Glutamatergic neuron (in vitro differentiated cells): Measurements from ENCODE around the gene BTBD2. TPM values are rescaled to one million over a fixed set of nuclear protein-coding genes. Genes with fewer than 3 reads are reported as not detected.

Experiments
- DNase-seq: peaks from one replicate; pipeline ENCODE4 v3.0.0; 2022
- H3K27ac Mint-ChIP-seq: one replicate; pipeline ENCODE4 v1.8.0; 2020; ENCODE audit warnings: mild to moderate bottlenecking, mixed read lengths, inconsistent platforms; ENCODE audit not compliant: unreplicated experiment
- H3K27me3 Mint-ChIP-seq: one replicate; pipeline ENCODE4 v1.8.0; 2020; ENCODE audit warnings: mild to moderate bottlenecking, moderate library complexity, mixed read lengths, inconsistent platforms; ENCODE audit not compliant: unreplicated experiment
- H3K36me3 Mint-ChIP-seq: one replicate; pipeline ENCODE4 v1.8.0; 2020; ENCODE audit warnings: mild to moderate bottlenecking, mixed read lengths, inconsistent platforms; ENCODE audit not compliant: unreplicated experiment
- H3K4me1 Mint-ChIP-seq: one replicate; pipeline ENCODE4 v1.8.0; 2020; ENCODE audit warnings: mild to moderate bottlenecking, low read depth, mixed read lengths, inconsistent platforms; ENCODE audit not compliant: unreplicated experiment
- H3K4me3 Mint-ChIP-seq: one replicate; pipeline ENCODE4 v1.8.0; 2020; ENCODE audit warnings: mild to moderate bottlenecking, mixed read lengths, inconsistent platforms; ENCODE audit not compliant: unreplicated experiment
- H3K9me3 Mint-ChIP-seq: one replicate; pipeline ENCODE4 v1.8.0; 2020; ENCODE audit warnings: mild to moderate bottlenecking, moderate library complexity, mixed read lengths, inconsistent platforms; ENCODE audit not compliant: unreplicated experiment
- CTCF ChIP-seq: fragments of 200-600 bp; sonication (generic); IDR thresholded peaks from one replicate; pipeline ENCODE4 v1.5.0; 2021; ENCODE audit not compliant: partially characterized antibody, unreplicated experiment
- total RNA-seq: library from RNA; stranded (reverse); fragmentation: NEBNext Ultra II Directional; extraction: Animal tissue kit (Norgen Biotek cat#: 25700); gene quantifications from one replicate; pipeline ENCODE4 v1.2.1, GENCODE V29; 2021; ENCODE audit not compliant: unreplicated experiment

BTBD2 gene
- total RNA-seq, 1 donor from 2014 or later, result 70.4 TPM

- Mint-ChIP-seq H3K27ac (no peak overlapping the region), H3K27me3 (peaks cover 7% of the 10 kb centered on the region), H3K4me1 (peaks cover 15% of the 10 kb centered on the region), H3K36me3 (no peaks in the 10 kb centered on the region), H3K9me3 (peaks cover 12% of the 10 kb centered on the region), H3K4me3 (no peak overlapping the region)
- no peak for TF ChIP-seq CTCF
- no peak for DNase-seq
Observed at GRCh38 chr19:1944916-1945561, 70.5 kb downstream of the BTBD2 start.

- Mint-ChIP-seq H3K9me3 (peaks cover 14% of the 10 kb centered on the region), H3K36me3 (no peaks in the 10 kb centered on the region), H3K27ac (no peak overlapping the region), H3K4me1 (peaks cover 17% of the 10 kb centered on the region), H3K4me3 (no peak overlapping the region), H3K27me3 (peaks cover 14% of the 10 kb centered on the region)
- no peak for DNase-seq
- no peak for TF ChIP-seq CTCF
Observed at GRCh38 chr19:1944088-1944915, 71.2 kb downstream of the BTBD2 start.

- DNase-seq, result no peak
- H3K4me1 Mint-ChIP-seq, result peaks cover 16% of the 10 kb centered on the region
- peak overlapping the region; percentile 94 for H3K4me3 Mint-ChIP-seq
- H3K27me3 Mint-ChIP-seq, result peaks cover 14% of the 10 kb centered on the region
- H3K36me3 Mint-ChIP-seq, result no peaks in the 10 kb centered on the region
- peaks cover 13% of the 10 kb centered on the region for H3K9me3 Mint-ChIP-seq
- no peak for TF ChIP-seq CTCF
- H3K27ac Mint-ChIP-seq, result peak overlapping the region; percentile 90
Observed at GRCh38 chr19:1943661-1944087, 71.8 kb downstream of the BTBD2 start.

GRCh38 chr19:1942934-1943555 lies 72.5 kb downstream of the BTBD2 start:
- DNase-seq, result no peak
- Mint-ChIP-seq H3K27me3 (peaks cover 14% of the 10 kb centered on the region), H3K9me3 (peaks cover 13% of the 10 kb centered on the region), H3K4me3 (peak overlapping the region; percentile 94), H3K4me1 (peaks cover 13% of the 10 kb centered on the region), H3K27ac (peak overlapping the region; percentile 90), H3K36me3 (no peaks in the 10 kb centered on the region)
- no peak for TF ChIP-seq CTCF
